MM.1S (cell line): Measurements from ENCODE around the gene EDAR.

ENCODE experiments used
- CTCF ChIP-seq: fragments of 300-600 bp; sonication (generic); IDR thresholded peaks from 2 replicates; pipeline ENCODE4 v1.5.1; 2016; ENCODE audit warnings: antibody characterized with exemption, low read length, mixed read lengths
- EZH2 ChIP-seq: fragments of 300-600 bp; sonication (generic); optimal IDR thresholded peaks from 2 replicates; pipeline ENCODE3; 2017; ENCODE audit warnings: low read depth, mild to moderate bottlenecking, antibody characterized with exemption, low read length, mixed read lengths

DNA sequence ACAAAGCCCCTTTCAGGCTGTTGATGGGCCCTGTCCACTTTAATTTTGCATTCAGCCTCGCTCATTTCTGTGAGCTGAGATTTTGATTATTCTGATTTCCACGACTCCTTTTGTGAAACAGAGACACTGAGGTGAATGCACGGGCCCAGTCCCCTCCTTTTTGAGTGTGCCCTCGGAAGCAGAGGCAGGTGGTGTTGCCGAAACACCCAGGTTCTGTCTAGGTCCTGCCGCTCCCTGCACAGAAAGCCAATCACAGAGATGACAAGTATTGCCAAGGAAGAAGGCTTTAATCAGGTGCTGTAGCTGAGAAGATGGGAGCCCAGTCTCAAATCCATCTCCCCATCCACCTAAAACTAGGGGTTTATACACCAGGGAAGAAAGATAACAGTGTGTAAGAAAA, 44.2 kb upstream of the EDAR start:
- TF ChIP-seq CTCF: no peak
- TF ChIP-seq EZH2: no peak
